ENCODE results near the gene UNC5CL.

DNA sequence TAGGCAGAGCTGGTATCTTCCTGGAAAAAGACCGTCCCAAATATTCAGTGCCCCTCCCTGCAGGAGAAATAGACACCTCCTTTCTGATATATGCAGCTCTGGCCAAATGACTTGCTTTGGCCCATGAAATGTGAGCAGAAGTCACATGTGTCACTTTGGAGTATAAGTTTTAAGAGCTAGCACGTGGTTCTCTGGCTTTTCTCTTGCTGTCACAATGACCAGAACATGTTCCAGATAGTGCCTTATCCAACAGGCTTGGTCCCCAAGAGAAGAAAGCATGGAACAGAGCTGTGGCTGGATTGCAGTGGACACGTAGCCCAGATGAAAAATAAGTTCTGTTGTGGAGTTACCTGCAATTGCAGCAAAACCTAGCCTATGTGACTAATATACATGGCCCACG lies 40.4 kb downstream of the UNC5CL start:
- TF ChIP-seq YY1 (IDR thresholded peaks at IDR 0.05; ENCODE audit: insufficient read depth, insufficient read length) (no peak), ZNF274 (IDR thresholded peaks at IDR 0.05; ENCODE audit: low read depth, low read length) (no peak)

All from NT2/D1 (cell line).